ENCODE measurements around the gene SORCS2.

The SORCS2 gene

GRCh38 chr4:7338059-7338452 lies 145.7 kb downstream of the SORCS2 start:
- no peak for DNase-seq (ENCODE audit: low read depth in 2 of 2)

- no peak for DNase-seq (ENCODE audit: low read depth in 2 of 2)
These were observed 146.7 kb downstream of the SORCS2 start for GRCh38 chr4:7338876-7339623.

GRCh38 chr4:7339751-7340552 lies 147.6 kb downstream of the SORCS2 start:
- DNase-seq (ENCODE audit: low read depth in 2 of 2): no peak

GRCh38 chr4:7340553-7341433 lies 148.5 kb downstream of the SORCS2 start:
- DNase-seq (ENCODE audit: low read depth in 2 of 2): no peak

GRCh38 chr4:7341491-7342222 lies 149.3 kb downstream of the SORCS2 start:
- DNase-seq (ENCODE audit: low read depth in 2 of 2): peak; percentile 63 to 68

- DNase-seq (ENCODE audit: low read depth in 2 of 2): no peak
These were observed 150.1 kb downstream of the SORCS2 start for GRCh38 chr4:7342223-7343080.

GRCh38 chr4:7343081-7343655 lies 150.8 kb downstream of the SORCS2 start:
- no peak for DNase-seq (ENCODE audit: low read depth in 2 of 2)

GRCh38 chr4:7343950-7344349 lies 151.6 kb downstream of the SORCS2 start:
- DNase-seq (ENCODE audit: low read depth in 2 of 2): no peak

- no peak for DNase-seq (ENCODE audit: low read depth in 2 of 2)
These were observed 152.4 kb downstream of the SORCS2 start for GRCh38 chr4:7344636-7345155.

- DNase-seq (ENCODE audit: low read depth in 2 of 2): no peak
These were observed 155.6 kb downstream of the SORCS2 start for GRCh38 chr4:7347981-7348380.

GRCh38 chr4:7348946-7349900 lies 156.9 kb downstream of the SORCS2 start:
- DNase-seq (ENCODE audit: low read depth in 2 of 2): no peak

- no peak for DNase-seq (ENCODE audit: low read depth in 2 of 2)
These were observed 158.1 kb downstream of the SORCS2 start for GRCh38 chr4:7350396-7350795.

GRCh38 chr4:7351014-7351413 lies 158.7 kb downstream of the SORCS2 start:
- DNase-seq (ENCODE audit: low read depth in 2 of 2): no peak

- no peak for DNase-seq (ENCODE audit: low read depth in 2 of 2)
These were observed 160.1 kb downstream of the SORCS2 start for GRCh38 chr4:7352486-7352885.

GRCh38 chr4:7353046-7353790 lies 160.9 kb downstream of the SORCS2 start:
- DNase-seq (ENCODE audit: low read depth in 2 of 2): no peak

GRCh38 chr4:7353846-7354610 lies 161.7 kb downstream of the SORCS2 start:
- no peak for DNase-seq (ENCODE audit: low read depth in 2 of 2)

- no peak for DNase-seq (ENCODE audit: low read depth in 2 of 2)
These were observed 162.6 kb downstream of the SORCS2 start for GRCh38 chr4:7354927-7355326.
